NB4 (cell line): Measurements from ENCODE around the gene RGS3.

Experiments used
- MAX ChIP-seq: IDR thresholded peaks from 2 replicates; pipeline ENCODE4 v1.6.1; 2011; ENCODE audit warnings: low read depth, low read length
- MYC ChIP-seq: IDR thresholded peaks from 2 replicates; pipeline ENCODE4 v1.6.1; 2011; ENCODE audit warnings: low read depth, low read length
- POLR2A ChIP-seq: IDR thresholded peaks from 2 replicates; pipeline ENCODE4 v1.6.1; 2011; ENCODE audit warnings: mild to moderate bottlenecking; ENCODE audit not compliant: insufficient read length; ENCODE audit errors: extremely low read depth
- TF ChIP-seq, protein P1 (sequence below): IDR thresholded peaks from one replicate; pipeline ENCODE4 v1.5.1; 2012; ENCODE audit warnings: low read depth, low read length

- TF ChIP-seq, protein P1, sequence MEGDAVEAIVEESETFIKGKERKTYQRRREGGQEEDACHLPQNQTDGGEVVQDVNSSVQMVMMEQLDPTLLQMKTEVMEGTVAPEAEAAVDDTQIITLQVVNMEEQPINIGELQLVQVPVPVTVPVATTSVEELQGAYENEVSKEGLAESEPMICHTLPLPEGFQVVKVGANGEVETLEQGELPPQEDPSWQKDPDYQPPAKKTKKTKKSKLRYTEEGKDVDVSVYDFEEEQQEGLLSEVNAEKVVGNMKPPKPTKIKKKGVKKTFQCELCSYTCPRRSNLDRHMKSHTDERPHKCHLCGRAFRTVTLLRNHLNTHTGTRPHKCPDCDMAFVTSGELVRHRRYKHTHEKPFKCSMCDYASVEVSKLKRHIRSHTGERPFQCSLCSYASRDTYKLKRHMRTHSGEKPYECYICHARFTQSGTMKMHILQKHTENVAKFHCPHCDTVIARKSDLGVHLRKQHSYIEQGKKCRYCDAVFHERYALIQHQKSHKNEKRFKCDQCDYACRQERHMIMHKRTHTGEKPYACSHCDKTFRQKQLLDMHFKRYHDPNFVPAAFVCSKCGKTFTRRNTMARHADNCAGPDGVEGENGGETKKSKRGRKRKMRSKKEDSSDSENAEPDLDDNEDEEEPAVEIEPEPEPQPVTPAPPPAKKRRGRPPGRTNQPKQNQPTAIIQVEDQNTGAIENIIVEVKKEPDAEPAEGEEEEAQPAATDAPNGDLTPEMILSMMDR = no peak
- TF ChIP-seq POLR2A (no peak), MAX (no peak), MYC (no peak)
These were observed 58.9 kb downstream of the RGS3 start for GRCh38 chr9:113522419-113522818.
